ENCODE results near the gene RGS14. TPM values are rescaled to one million over a fixed set of nuclear protein-coding genes. Genes with fewer than 3 reads are reported as not detected.

Gene RGS14
- total RNA-seq, 1 experiment from 2014 or later = 9.4 TPM

GRCh38 chr5:177320879-177321278 lies 36.8 kb upstream of the RGS14 start:
- Histone ChIP-seq H3K4me1 (ENCODE audit: control insufficient read depth in 1 of 2, insufficient read depth in 2 of 2, low read length in 2 of 2) (peaks cover 2 to 12% of the 10 kb centered on the region in 2 experiments; a peak in 3 of 4 replicates), H3K4me3 (replicated peaks in 1 of 2; ENCODE audit: low read depth in 1 of 2, low read length in 2 of 2) (no peak overlapping the region), H4K20me1 (ENCODE audit: insufficient read depth) (no peaks in the 10 kb centered on the region), H3K36me3 (ENCODE audit: control insufficient read depth in 1 of 2, insufficient read depth in 2 of 2, low read length in 2 of 2) (no peaks in the 10 kb centered on the region), H3K27me3 (ENCODE audit: insufficient read depth, low read length) (no peaks in the 10 kb centered on the region), H3K4me2 (ENCODE audit: low read length) (no peak overlapping the region), H3K27ac (ENCODE audit: low read depth, low read length) (no peak overlapping the region), H2AFZ (ENCODE audit: low read depth, low read length, poor library complexity, severe bottlenecking) (no peak overlapping the region), H3K9me3 (ENCODE audit: control insufficient read depth in 1 of 2, insufficient read depth in 1 of 2, low read depth in 1 of 2, low read length in 2 of 2) (no peaks in the 10 kb centered on the region), H3K9ac (ENCODE audit: low read length) (no peak overlapping the region), H3K9me2 (ENCODE audit: insufficient read depth) (no peaks in the 10 kb centered on the region), H3K79me2 (ENCODE audit: insufficient read depth, low read length) (no peaks in the 10 kb centered on the region)
- ChIA-PET POLR2A (interaction anchor here (0.7 kb wide), 1 partner anchor 885 kb away, joined by 4 read pairs; no protein-coding TSS in a partner anchor), RAD21 (ENCODE audit: low non-redundant PET in 1 of 2, low total read pairs in 2 of 2, uncharacterized antibody in 2 of 2, unreplicated experiment in 2 of 2) (no interaction called here), CTCF (no interaction called here)
- no TSS peak for BruUV-seq (replicated peaks)
- no peak for TF ChIP-seq SP1 (IDR thresholded peaks at IDR 0.05; ENCODE audit: low read depth)
- no peak for TF ChIP-seq CBX3 (IDR thresholded peaks at IDR 0.05; ENCODE audit: low read depth)
- TF ChIP-seq ZNF274 (IDR thresholded peaks at IDR 0.05; ENCODE audit: low read depth, low read length) = no peak
- TF ChIP-seq ZFX (IDR thresholded peaks at IDR 0.05) = no peak
- no peak for TF ChIP-seq YY1 (IDR thresholded peaks at IDR 0.05; ENCODE audit: extremely low read depth, insufficient replicate concordance, low read depth, low read length)
- TF ChIP-seq POLR2AphosphoS5 (IDR thresholded peaks at IDR 0.05; ENCODE audit: low read depth, low read length) = no peak
- TF ChIP-seq TCF7L2 (IDR thresholded peaks at IDR 0.05; ENCODE audit: borderline replicate concordance, extremely low read depth, insufficient read depth, insufficient read length) = no peak
- no peak for TF ChIP-seq FOSL1 (IDR thresholded peaks at IDR 0.05; ENCODE audit: low read depth)
- no peak for TF ChIP-seq SRF (IDR thresholded peaks at IDR 0.05; ENCODE audit: low read depth)
- intact Hi-C loops (cut with micrococcal nuclease) = no loop called here
- ATAC-seq = no peak
- no peak for DNase-seq (ENCODE audit: low read depth, low spot score)

- peak overlapping the region; percentile 42 for H3K4me2 ChIP-seq (ENCODE audit: low read length)
- no peak overlapping the region for H2AFZ ChIP-seq (ENCODE audit: low read depth, low read length, poor library complexity, severe bottlenecking)
- H3K79me2 ChIP-seq (ENCODE audit: insufficient read depth, low read length) = no peaks in the 10 kb centered on the region
- POLR2A ChIA-PET = no interaction called here
- H3K4me1 ChIP-seq (ENCODE audit: control insufficient read depth in 1 of 2, insufficient read depth in 2 of 2, low read length in 2 of 2) = peaks cover 7 to 11% of the 10 kb centered on the region in 2 experiments; a peak in 3 of 4 replicates
- RAD21 ChIA-PET (ENCODE audit: low non-redundant PET in 1 of 2, low total read pairs in 2 of 2, uncharacterized antibody in 2 of 2, unreplicated experiment in 2 of 2) = no interaction called here
- intact Hi-C loops (cut with micrococcal nuclease) = no loop called here
- DNase-seq (ENCODE audit: low read depth, low spot score) (no peak), ATAC-seq (peak; percentile 61; the same call in 1 of the 2 replicates)
- no peaks in the 10 kb centered on the region for H3K9me3 ChIP-seq (ENCODE audit: control insufficient read depth in 1 of 2, insufficient read depth in 1 of 2, low read depth in 1 of 2, low read length in 2 of 2)
- H4K20me1 ChIP-seq (ENCODE audit: insufficient read depth) = no peaks in the 10 kb centered on the region
- H3K4me3 ChIP-seq (replicated peaks in 1 of 2; ENCODE audit: low read depth in 1 of 2, low read length in 2 of 2) = no peak overlapping the region
- H3K9me2 ChIP-seq (ENCODE audit: insufficient read depth) = no peaks in the 10 kb centered on the region
- CTCF ChIA-PET = no interaction called here
- no peak for TF ChIP-seq TCF7L2 (IDR thresholded peaks at IDR 0.05; ENCODE audit: borderline replicate concordance, extremely low read depth, insufficient read depth, insufficient read length)
- TF ChIP-seq POLR2AphosphoS5 (IDR thresholded peaks at IDR 0.05; ENCODE audit: low read depth, low read length) = no peak
- TF ChIP-seq CBX3 (IDR thresholded peaks at IDR 0.05; ENCODE audit: low read depth) = no peak
- TF ChIP-seq EZH2phosphoT487 (IDR thresholded peaks at IDR 0.05; ENCODE audit: borderline replicate concordance) = no peak
- no peak for TF ChIP-seq SRF (IDR thresholded peaks at IDR 0.05; ENCODE audit: low read depth)
- TF ChIP-seq, protein P1, sequence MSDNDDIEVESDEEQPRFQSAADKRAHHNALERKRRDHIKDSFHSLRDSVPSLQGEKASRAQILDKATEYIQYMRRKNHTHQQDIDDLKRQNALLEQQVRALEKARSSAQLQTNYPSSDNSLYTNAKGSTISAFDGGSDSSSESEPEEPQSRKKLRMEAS (IDR thresholded peaks at IDR 0.05) = no peak
- TF ChIP-seq JUND (IDR thresholded peaks at IDR 0.05) = no peak
- H3K9ac ChIP-seq (ENCODE audit: low read length) = no peak overlapping the region
- H3K27ac ChIP-seq (ENCODE audit: low read depth, low read length) = no peak overlapping the region
- BruUV-seq (replicated peaks) = no TSS peak
- no peaks in the 10 kb centered on the region for H3K27me3 ChIP-seq (ENCODE audit: insufficient read depth, low read length)
- H3K36me3 ChIP-seq (ENCODE audit: control insufficient read depth in 1 of 2, insufficient read depth in 2 of 2, low read length in 2 of 2) = no peaks in the 10 kb centered on the region; a peak in 1 of 4 replicates
These were observed 31.8 kb upstream of the RGS14 start for GRCh38 chr5:177325868-177326381.

Measured in HCT116 (cell line).